ENCODE data around the gene UBE2F. TPM values are rescaled to one million over a fixed set of nuclear protein-coding genes. Genes with fewer than 3 reads are reported as not detected.
A peak's percentile ranks its signal among the peaks of the same experiment; 100 is the strongest.

Gene UBE2F
- total and polyA plus RNA-seq, 12 donors, result 26.8 to 101 (median 54.5) TPM

GRCh38 chr2:237983922-237984321, 17.1 kb downstream of the UBE2F start:
- Histone ChIP-seq H3K27me3 (no peaks in the 10 kb centered on the region), H3K27ac (no peak overlapping the region), H3K9me3 (replicated peaks in 1 of 3) (no peaks in the 10 kb centered on the region), H3K36me3 (replicated peaks in 1 of 2) (no peaks in the 10 kb centered on the region), H3K4me1 (replicated peaks in 1 of 2) (peaks cover 0 to 14% of the 10 kb centered on the region in 2 donors), H3K4me3 (no peak overlapping the region)
- no peak for DNase-seq
- intact Hi-C loops (cut with DNase I), result no loop called here
- 23 to 59% (median 48%) methylated on average over 2 of the region's 2 CpGs for WGBS, 4 donors
- TF ChIP-seq POLR2A (IDR thresholded peaks at IDR 0.05) (no peak), CTCF (IDR thresholded peaks at IDR 0.05) (no peak)

GRCh38 chr2:237987268-237987667, 20.5 kb downstream of the UBE2F start:
- intact Hi-C loops (cut with DNase I), result no loop called here
- no peaks in the 10 kb centered on the region for H3K9me3 ChIP-seq (replicated peaks in 1 of 3)
- TF ChIP-seq POLR2A (IDR thresholded peaks at IDR 0.05), result no peak
- no peak for TF ChIP-seq CTCF (IDR thresholded peaks at IDR 0.05)
- WGBS, 4 donors, result 93 to 97% (median 96%) methylated on average over 3 of the region's 3 CpGs
- H3K4me1 ChIP-seq (replicated peaks in 1 of 2), result peaks cover 0 to 8% of the 10 kb centered on the region in 2 donors
- H3K27ac ChIP-seq, result no peak overlapping the region
- H3K4me3 ChIP-seq, result no peak overlapping the region
- peaks cover 0 to 4% of the 10 kb centered on the region in 2 donors for H3K36me3 ChIP-seq (replicated peaks in 1 of 2)
- DNase-seq, result no peak
- H3K27me3 ChIP-seq, result no peaks in the 10 kb centered on the region

- Histone ChIP-seq H3K4me1 (replicated peaks in 1 of 2) (peaks cover 0 to 24% of the 10 kb centered on the region in 2 donors), H3K4me3 (no peak overlapping the region), H3K9me3 (replicated peaks in 1 of 3) (no peaks in the 10 kb centered on the region), H3K36me3 (replicated peaks in 1 of 2) (peaks cover 0 to 4% of the 10 kb centered on the region in 2 donors), H3K27me3 (no peaks in the 10 kb centered on the region), H3K27ac (no peak overlapping the region)
- intact Hi-C loops (cut with DNase I), result no loop called here
- WGBS, 4 donors, result 95 to 100% (median 98%) methylated on average over 1 of the region's 1 CpG
- no peak for TF ChIP-seq POLR2A (IDR thresholded peaks at IDR 0.05)
- no peak for TF ChIP-seq CTCF (IDR thresholded peaks at IDR 0.05)
- peak in 1 of 7 donors; percentile 3 for DNase-seq
Observed at GRCh38 chr2:237993701-237994100, 26.9 kb downstream of the UBE2F start.

- peaks cover 0 to 24% of the 10 kb centered on the region in 2 donors for H3K4me1 ChIP-seq (replicated peaks in 1 of 2)
- 70 to 95% (median 74%) methylated on average over 2 of the region's 2 CpGs for WGBS, 4 donors
- H3K27ac ChIP-seq, result no peak overlapping the region
- H3K9me3 ChIP-seq (replicated peaks in 1 of 3), result no peaks in the 10 kb centered on the region
- no peaks in the 10 kb centered on the region for H3K27me3 ChIP-seq
- TF ChIP-seq CTCF (IDR thresholded peaks at IDR 0.05), result no peak
- TF ChIP-seq POLR2A (IDR thresholded peaks at IDR 0.05), result no peak
- DNase-seq, result no peak
- intact Hi-C loops (cut with DNase I), result no loop called here
- H3K36me3 ChIP-seq (replicated peaks in 1 of 2), result peaks cover 0 to 4% of the 10 kb centered on the region in 2 donors
- H3K4me3 ChIP-seq, result no peak overlapping the region
Observed at GRCh38 chr2:237995036-237995435, 28.2 kb downstream of the UBE2F start.

Data from adrenal gland (tissue), 12 donors.